ENCODE measurements around the gene CALML4.

The CALML4 gene

DNA sequence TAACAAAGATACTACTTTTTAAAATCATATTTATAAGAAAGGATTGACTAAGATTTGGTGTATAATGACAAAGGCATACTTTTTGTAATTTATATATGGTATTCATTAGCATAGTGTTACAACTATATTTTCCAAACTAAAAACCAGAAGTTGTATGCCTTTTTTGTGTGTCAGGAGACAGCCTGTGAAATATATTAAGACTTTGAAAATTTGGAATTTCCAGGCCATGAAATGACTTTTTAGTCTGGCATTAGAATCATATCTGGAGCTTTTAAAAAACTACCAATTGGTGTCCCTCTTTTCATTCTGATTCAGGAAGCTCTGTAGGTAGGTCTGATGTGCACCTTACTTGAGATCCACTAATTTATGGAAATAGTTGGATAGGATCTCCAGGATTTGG is 41.9 kb downstream of the CALML4 start:
- no peak overlapping the region for H3K4me3 ChIP-seq (ENCODE audit: low read depth, low read length)
- DNase-seq (ENCODE audit: low read depth) = no peak

DNA sequence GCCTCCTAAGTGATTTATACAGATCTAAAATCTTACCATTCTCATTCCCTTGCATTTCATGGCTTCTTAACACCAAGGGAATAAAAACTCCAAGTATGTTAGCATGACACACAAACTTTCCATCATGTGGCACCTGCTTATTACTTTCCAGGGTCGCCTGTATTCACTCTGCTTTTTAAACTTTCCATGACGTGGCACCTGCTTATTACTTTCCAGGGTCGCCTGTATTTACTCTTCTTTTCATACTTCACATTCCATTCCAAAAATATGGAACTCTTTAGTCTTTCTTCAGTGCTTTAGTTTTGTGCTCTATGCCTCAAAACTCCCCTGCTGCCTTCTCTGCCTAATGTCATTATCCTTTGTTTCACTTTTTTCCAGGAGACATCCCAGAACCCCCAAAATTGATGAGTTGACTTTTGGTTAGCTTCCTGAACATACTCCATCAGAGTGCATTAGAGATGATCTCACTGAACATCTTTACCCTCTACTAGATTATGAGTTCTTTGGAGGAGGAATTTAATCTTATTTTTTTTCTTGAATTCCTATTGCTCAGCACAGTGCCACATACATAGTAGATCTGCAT is 47.0 kb downstream of the CALML4 start:
- DNase-seq (ENCODE audit: low read depth) = no peak
- no peak overlapping the region for H3K4me3 ChIP-seq (ENCODE audit: low read depth, low read length)

GRCh38 chr15:68157074-68157473 is 48.1 kb downstream of the CALML4 start:
- DNase-seq (ENCODE audit: low read depth) = no peak
- no peak overlapping the region for H3K4me3 ChIP-seq (ENCODE audit: low read depth, low read length)

GRCh38 chr15:68154923-68155559 is 50.1 kb downstream of the CALML4 start:
- H3K4me3 ChIP-seq (ENCODE audit: low read depth, low read length) = no peak overlapping the region
- no peak for DNase-seq (ENCODE audit: low read depth)

GRCh38 chr15:68152342-68152741 is 52.8 kb downstream of the CALML4 start:
- no peak overlapping the region for H3K4me3 ChIP-seq (ENCODE audit: low read depth, low read length)
- no peak for DNase-seq (ENCODE audit: low read depth)

- no peak for DNase-seq (ENCODE audit: low read depth)
- H3K4me3 ChIP-seq (ENCODE audit: low read depth, low read length) = no peak overlapping the region
Measured at GRCh38 chr15:68151277-68151676, 53.9 kb downstream of the CALML4 start.

- H3K4me3 ChIP-seq (ENCODE audit: low read depth, low read length) = no peak overlapping the region
- DNase-seq (ENCODE audit: low read depth) = no peak
Measured at GRCh38 chr15:68150187-68150586, 54.9 kb downstream of the CALML4 start.

DNA sequence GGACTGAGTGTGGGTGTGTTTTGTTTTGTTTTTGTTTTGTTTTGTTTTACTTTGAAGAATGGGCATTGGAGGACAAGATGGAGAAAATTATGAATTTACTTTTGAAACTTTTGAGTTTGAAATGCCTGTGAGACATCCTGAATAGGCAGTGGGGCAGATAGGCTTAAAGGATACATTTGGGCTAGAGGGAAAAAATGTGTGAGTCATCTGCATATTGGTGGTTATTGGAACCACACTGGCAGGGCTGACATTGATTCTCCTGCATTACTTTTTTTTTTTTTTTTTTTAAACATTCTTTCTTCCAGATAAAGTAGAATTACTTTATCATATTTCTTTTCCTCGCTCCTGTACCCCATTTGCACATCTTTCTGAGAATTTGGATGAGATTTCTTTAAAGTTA is 56.1 kb downstream of the CALML4 start:
- no peak for DNase-seq (ENCODE audit: low read depth)
- H3K4me3 ChIP-seq (ENCODE audit: low read depth, low read length) = no peak overlapping the region

GRCh38 chr15:68148039-68148438 is 57.1 kb downstream of the CALML4 start:
- DNase-seq (ENCODE audit: low read depth) = no peak
- H3K4me3 ChIP-seq (ENCODE audit: low read depth, low read length) = no peak overlapping the region

DNA sequence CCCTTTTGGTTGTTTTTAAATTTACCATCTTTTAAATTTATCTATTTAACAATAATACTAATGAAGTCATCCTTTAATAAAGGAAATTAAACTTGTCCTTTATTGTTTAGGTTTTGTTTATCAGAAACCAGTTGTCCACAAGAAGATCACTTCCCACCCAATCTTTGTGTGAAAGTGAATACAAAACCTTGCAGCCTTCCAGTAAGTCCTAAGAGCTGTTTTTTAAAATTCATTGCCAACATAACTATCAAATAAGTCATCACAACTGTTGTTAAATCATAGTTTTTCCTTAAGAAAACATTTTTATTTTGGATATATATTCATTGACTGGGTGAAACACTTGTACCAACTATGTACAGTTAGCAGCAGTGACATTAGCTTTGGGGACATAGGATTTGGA is 59.4 kb downstream of the CALML4 start:
- no peak for DNase-seq (ENCODE audit: low read depth)
- H3K4me3 ChIP-seq (ENCODE audit: low read depth, low read length) = no peak overlapping the region

- DNase-seq (ENCODE audit: low read depth) = no peak
- H3K4me3 ChIP-seq (ENCODE audit: low read depth, low read length) = no peak overlapping the region
Measured at GRCh38 chr15:68143785-68144184, 61.3 kb downstream of the CALML4 start.

DNA sequence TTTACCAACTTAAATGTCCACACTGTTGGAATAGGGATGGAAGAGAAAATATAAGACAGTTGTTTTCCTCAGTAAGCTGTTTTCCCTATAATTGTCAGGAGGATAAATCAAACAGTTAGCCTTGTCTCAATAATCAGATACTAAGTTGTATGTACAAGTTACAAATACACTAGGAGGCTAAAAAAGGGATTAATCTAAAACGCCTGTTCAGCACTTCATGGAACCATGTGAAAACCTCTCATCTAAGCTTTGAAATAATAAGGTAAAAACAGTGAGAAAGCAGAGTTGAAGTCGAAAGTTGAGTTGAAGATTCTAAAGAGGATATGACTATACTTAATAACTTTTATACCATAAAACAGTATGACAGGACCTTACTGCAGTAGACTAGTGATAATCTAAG is 62.0 kb downstream of the CALML4 start:
- no peak overlapping the region for H3K4me3 ChIP-seq (ENCODE audit: low read depth, low read length)
- no peak for DNase-seq (ENCODE audit: low read depth)

Data from skeletal muscle cell (primary cell).